Measurements from ENCODE around the gene HOXD8.

HOXD8 gene

DNA sequence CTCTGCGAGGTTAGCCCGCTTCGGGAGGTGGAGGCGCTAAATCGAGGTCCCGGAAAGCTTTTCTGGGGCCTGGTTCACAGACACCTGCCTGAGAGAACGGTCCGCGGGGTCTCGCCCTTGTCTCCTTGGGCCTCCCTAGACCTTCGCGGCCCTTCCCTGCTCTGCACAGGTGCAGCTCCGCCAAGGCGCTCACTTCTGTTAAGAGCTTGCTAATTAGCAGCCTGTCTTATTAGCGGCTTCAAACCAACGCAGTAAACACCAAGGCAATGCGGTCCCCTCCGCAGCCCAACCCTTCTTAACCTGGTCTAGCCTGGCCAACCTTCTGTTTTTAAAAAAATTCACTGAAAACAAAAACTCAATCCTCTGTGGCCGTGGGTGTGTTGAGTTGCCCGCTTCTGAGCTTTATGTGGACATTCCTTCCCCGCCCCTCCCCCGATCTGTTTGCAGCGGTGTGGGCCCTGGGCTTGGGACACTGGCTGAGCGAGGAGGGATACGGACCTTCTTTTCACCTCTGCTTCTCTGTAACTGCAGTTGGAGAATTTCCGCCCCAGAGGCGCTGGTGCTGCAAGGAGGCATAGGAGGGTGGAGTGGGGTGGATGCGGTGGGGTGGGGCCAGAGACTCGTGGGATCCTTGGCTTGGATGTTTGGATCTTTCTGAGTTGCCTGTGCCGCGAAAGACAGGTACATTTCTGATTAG is 18.4 kb downstream of the HOXD8 start:
- DNase-seq = no peak

DNA sequence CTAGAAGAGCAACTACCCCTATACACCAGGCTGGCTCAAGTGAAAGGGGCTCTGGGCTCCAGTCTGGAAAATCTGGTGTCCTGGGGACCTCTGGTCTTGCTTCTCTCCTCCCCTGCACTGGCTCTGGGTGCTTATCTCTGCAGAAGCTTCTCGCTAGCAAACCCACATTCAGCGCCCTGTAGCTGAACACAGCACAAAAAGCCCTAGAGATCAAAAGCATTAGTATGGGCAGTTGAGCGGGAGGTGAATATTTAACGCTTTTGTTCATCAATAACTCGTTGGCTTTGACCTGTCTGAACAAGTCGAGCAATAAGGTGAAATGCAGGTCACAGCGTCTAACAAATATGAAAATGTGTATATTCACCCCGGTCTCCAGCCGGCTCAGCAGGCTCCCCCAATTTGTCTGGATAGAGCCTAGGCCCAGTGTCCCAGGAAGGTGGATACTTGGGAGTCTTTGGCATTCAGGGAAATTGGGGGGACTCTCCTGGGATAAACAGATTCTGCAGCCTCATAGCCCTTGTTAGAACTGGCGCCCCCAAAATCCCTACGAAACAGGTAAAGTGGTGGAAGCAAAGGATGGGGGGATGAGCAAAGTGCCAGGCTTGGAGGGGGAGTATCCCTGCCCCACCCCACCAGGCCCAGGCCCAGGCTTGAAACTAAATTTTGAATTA is 19.4 kb downstream of the HOXD8 start:
- DNase-seq = no peak

DNA sequence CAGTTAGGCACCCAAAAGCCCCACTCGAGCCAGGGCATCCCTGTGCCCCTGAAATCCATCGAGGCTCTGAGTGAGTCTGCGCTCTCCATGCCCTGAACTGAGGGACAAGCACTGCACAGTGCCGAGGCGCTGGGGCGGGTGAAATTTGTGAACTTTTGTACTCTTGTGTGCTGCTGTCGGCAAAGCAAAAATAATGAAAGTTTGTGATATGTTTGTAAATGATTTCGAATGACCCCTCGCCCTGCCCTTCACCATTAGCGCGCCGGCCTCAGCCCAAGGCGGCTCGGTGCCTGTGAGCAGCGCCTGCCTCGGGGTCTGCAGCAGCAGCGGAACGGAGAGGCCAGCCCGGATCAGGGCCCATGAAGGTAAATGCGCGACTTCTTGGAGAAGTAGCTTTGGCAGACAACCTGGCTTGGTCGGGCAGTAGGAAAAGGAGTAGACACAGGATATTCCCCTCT is 20.0 kb downstream of the HOXD8 start:
- DNase-seq = no peak

DNA sequence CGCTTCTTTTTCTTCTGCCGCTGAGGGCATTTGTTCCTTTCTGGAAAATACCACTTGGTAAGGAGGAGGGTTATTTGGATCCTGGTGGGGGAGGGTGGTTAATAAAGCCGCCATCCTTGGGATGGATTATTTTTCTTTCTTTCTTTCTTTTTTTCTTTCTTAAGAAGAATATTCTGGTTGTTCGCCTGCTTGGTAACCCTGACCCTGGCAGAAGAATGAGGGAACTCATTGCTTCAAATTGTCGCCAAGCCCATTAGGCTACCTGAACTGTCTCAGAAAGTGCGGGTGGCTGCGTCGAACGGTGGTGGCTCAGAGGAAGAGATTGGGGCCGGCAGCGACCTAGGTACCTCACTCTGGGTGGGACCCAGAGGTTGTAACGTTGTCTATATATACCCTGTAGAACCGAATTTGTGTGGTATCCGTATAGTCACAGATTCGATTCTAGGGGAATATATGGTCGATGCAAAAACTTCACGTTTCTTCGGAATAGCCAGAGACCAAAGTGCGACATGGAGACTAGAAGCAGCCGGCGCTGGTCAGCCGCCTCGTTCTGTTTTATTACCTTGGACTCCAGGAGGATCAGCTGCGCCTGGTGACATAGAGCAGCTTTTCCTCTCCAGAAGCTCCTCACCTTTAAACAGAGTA is 20.6 kb downstream of the HOXD8 start:
- no peak for DNase-seq

DNA sequence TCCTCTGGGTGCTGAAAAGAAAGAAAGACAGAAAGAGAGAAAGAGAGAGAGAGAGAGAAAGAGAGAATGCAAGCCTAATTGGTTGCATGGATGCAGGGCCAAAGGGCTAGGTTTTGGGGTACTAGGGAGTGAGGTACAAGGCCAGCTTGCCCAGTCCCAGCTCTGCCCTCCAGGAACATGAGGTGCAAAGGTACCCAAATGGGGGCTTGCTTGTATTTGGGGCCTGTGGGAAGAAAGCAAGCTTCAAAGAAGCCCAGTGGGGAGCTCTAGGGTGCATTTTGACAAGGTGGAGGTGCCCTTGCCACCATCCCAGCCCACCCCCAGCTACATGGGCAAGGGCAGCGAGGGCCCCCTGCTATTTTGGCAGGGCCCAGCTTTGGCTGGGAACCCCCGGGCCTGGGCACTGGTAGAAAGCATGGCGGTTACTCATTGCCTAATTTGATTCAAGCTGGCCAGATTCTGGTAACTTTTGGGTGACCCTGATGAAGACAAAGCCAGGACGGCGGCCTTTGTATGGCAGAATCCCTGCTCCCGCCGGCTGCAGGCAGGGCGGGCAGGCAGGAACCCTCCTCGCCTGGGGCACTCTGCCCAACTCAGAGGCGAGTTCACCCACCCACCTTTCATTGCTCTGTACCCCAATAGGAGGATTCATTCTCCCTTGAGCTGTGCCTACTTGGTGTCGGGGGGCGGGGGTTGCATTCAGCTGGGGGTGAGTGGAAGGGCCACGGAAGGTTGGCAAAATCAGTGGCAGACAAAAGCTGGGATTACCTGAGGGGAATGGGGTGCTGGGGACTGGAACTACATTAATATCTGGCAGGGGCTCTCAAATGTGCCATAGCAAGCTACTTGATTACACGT is 21.3 kb downstream of the HOXD8 start:
- no peak for DNase-seq

DNA sequence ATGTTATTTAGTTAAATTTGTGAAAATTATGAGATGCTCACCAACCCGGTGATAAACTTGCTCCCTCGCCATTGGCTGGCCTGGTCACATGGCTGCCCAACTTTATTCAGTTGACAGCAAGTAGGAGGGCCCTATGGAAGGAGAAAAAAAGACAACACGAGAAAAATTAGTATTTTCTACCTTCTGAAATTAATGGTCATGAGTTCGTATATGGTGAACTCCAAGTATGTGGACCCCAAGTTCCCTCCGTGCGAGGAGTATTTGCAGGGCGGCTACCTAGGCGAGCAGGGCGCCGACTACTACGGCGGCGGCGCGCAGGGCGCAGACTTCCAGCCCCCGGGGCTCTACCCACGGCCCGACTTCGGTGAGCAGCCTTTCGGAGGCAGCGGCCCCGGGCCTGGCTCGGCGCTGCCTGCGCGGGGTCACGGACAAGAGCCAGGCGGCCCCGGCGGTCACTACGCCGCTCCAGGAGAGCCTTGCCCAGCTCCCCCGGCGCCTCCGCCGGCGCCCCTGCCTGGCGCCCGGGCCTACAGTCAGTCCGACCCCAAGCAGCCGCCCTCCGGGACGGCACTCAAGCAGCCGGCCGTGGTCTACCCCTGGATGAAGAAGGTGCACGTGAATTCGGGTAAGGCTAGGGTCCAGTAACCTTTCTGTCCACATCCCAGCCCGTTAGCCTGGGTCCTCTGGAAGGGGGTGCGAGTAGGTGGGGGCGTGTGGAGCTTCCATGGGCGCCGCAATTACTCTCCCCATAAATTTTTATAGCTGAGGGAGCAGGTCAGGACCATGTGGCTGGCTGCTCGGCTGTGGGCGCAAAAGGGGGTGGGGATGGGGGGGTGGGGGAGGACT is 22.2 kb downstream of the HOXD8 start, which contains the start of gene HOXD4:
Gene HOXD4, plus strand, starts transcription at position 109 of the 846 bp plus-strand sequence. Its CDS starts 84 bp downstream, at position 193.
- no peak for DNase-seq

DNA sequence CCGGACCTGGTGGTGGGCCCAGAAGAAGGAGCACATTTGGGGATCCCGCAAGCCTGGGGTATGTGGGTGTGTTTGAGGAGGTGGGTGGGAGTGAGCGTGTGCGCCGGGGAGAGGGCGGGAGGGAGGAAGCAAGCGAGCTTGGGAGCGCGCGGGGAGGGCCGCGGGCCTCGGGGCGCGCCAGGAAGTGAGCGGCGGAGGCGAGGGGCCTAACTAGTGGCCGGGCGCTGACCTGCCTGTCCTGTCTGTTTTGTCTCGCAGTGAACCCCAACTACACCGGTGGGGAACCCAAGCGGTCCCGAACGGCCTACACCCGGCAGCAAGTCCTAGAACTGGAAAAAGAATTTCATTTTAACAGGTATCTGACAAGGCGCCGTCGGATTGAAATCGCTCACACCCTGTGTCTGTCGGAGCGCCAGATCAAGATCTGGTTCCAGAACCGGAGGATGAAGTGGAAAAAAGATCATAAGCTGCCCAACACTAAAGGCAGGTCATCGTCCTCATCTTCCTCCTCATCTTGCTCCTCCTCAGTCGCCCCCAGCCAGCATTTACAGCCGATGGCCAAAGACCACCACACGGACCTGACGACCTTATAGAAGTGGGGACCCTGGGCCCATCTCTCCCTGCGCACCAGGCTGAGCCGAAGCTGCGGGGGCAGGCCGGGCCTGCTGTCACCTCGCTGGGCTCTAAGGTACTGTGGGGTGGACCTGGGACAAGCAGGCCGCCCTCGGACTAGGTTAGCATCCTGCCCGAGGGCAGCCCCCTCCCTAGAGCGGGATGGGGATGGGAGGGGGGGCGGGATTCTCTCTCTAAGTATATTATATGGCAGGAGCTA is 23.1 kb downstream of the HOXD8 start:
- no peak for DNase-seq

DNA sequence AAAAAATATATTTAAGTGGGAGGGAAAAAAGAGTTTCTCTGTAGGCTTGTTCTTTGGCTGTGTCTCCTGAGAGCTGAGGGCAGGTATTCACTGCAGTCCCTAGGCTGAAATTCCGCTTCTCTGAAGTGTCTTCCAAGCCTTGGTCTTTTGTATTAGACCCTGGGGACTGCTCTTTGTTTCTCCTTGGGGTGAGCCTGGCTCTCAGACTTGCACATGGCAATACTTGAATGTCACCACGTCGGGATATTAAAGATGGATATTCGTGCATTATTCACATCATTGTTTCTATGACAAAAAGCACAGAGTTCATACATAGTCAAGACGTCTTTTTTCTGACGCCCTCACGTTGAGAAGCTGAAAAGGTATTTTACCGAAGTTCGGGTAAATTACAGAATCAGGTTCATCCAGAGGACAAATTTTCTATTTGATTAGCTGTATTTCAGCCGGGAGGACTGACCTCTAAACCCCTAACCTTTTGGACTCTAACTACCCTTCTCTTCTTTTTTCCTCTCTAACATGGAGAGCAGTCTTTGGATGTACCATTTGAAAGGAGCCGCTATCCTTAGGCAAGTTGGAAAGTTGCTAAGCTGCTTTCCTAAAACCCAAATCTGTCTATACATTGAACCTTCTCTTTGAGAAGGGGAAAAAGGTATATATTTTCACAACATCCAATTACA is 25.2 kb downstream of the HOXD8 start:
- DNase-seq = no peak

DNA sequence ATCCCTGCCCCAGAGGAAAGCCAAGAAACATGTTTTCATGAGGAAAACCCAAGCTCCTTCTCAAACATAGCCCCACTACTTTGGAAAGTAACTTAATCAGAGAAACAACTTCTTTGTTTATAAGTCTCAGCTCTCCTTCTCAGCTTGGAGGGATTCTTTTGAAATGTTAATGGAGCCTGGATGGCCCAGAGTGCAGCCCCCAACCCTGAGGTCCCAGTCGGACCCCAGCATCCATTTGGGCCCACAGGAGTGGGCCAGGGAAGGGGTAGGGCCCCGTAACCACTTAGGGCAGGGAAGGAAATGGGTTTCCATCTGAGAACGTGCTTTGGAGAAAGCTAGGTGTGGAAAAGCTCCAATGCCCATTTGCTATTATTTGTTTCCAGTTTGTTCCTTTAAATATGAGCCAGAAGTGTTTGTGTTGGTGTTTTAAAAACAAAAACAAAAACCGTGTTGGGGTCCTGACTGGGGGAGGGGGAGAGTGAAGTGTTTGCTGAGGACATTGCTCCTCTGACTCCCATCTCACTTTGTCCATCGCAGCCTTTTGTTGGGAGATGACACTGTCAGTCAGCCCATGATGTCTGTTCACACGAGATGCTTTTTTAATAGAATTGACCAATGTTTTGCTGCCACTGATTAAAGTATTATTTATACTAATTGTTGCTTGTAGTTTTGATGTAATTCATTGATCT is 26.0 kb downstream of the HOXD8 start:
- DNase-seq = no peak

DNA sequence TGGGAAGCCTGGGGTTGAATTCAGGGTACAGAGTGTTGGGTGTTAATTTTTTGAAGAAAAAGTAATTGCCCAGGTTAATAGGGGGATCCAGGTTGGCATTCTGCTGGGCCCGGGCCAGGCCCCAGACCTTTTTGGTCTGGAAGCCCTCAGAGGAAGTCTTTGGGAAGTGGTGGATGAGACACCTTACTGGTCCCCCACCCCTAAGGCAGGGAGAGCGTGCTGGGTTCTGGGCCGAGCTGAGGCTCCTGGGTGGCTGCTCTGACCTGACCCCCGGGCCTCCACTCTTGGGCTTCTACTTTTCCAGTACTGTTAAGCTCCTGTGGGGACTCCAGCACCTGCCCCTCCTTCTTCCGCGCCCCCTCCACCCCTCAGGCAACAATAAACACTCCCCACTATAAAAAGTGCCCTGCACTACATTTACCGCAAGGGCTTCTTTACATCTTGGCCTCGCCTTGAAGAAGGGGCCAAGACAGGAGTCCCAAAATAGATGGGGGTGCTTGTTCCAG is 26.8 kb downstream of the HOXD8 start:
- no peak for DNase-seq

DNA sequence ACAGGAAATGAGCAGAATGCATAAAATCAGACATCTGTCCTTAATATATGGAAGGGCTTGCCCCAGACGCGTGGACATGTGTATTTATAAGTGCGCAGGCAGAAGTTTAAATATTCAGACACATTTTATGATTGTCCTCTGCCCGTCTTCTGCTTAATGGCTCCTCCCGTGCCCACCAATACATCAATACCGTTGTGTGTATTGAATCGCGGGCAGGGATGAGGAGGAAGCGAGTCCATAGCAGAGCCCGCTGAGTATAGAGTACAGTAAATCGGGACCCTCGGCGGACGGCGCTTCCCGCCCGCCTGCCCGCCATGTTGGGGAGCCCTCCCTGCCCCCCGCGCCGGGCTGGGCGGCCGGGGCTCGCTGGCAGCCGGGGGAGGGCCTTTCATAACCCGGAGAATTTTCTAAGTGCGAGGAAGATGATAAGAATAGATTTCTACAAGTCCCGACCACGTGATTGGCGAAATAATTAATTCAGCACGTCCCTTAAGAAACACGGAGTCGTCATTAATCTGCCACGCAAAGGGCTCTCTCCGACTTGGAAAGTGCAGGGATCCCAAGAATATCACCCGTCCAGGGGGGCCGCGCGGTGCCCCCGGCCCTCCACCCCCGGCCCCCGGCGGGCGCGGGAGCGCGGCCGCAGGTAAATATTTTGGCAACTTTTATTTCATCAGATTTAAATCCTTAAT is 27.4 kb downstream of the HOXD8 start, which contains the start of gene HOXD3:
Gene HOXD3, plus strand, starts transcription at position 501 of the 692 bp plus-strand sequence. CDS start 11,808 bp downstream, outside the sequence.
- DNase-seq = no peak

DNA sequence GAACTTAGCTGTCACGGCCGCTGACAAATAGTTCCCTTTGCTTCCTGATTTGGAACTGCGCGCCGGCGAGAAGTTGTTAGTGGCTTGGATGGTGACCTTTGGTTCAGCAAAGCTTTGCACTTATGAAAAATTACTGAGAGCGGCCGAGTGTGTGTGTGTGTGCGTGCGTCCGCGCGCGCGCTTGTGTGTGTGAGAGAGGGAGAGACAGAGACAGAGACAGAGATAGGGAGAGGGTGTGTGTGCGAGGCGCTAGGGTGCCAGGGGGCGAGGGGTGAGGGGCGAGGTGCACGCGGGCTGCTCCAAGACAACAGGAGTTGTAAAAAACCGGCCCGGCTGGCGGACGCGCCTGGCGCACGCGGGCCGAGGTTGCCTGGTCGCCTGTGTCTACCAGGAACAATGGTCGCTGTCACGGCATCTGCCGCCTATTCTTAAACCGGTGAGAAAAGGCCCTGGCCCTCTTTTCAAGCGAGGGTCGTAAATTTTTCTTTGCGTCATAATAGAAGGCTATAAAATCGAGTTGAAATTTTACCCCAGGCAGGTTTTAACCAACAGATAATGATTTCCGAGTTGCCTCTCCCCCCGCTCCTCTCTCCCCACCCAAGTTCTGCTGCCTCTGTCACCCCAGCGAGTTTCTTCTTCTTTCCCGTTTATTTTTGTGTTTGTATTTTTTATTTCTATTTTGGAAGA is 28.1 kb downstream of the HOXD8 start:
- no peak for DNase-seq

DNA sequence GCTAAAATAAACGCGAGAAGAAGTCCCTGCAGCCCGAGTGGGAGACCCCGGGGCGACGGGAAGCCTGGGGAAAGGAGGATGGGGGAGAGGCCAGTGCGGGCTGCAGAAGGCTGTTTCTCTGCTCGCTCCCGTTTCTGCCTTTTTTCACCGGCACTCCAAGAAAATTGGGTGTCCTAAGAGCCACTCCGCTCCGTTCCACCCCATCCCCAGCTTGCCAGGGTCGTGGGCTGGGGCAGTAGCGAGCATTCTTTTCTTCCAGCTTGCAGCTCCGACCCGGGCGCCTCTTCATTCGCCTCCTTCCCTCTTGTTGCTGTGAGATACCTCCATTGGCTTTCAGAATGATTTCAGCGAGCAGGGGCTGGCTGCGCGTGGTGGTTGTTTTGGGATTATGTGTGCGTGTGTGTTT is 28.7 kb downstream of the HOXD8 start:
- no peak for DNase-seq

DNA sequence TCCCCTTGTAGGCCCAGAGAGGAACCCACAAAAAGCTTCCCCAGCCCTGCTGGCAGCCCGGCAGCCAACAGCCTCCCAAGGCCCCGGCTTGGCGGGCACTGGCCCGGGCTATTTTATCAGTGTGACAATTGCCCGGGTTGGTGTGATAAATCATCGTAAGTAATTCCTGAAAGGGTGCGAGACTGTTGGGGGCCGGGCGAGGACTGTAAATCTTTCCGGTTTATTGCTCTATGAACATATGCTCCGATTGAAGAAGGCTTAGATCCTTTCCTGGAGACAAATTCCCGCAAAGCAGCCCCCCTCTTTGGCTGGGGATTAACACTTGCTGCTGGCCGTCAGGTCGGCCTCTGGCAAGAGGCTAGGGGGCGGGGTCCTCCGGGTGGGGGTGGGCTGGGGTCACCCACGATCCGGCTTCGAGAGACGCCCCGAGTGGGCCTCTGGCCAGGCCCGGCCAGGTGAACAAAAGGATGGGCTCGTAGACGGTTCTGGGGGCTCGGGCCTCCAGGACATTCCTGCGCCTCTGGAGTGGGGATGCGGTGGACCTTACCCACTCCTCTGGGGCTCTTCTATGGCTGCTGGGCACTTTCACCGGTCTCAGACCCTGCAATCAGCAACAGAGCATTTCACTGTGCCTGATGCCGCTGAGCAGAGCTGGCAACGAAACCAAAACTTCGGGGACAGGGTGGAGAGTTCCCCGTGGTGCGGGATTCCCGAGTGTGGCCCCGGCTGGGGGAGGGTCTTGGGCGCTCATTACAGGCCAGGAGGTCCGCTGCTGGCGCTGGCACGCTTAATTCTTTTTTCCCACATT is 29.6 kb downstream of the HOXD8 start:
- DNase-seq = no peak

DNA sequence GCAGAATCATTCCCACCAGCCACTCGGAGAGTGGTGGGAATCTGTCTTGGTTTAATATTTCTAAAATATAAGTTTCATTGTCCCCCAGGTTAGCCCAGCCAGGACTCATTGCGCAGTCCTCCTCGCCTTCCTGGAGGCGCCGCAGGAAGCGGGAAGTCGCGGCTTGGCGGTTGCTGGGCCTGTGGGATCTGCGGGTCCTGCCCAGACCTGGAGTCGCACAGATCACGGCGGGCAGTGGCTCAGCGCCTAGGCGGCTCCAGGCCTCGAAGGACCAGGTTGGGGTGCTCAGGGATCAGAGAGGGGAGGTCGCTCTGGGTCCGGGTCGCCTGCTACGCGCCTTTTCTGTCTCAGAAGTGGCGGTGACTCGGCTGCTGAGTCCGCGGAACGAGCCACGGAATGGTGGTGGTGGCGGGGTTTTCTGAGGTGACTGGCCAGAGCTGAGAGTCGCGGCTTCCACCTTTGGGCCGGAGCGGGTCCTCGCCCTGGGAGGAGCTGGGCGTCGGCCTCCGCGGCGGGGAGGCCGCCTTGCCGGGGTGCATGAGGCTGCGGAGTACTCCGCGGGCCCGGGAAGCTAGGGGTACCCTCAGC is 30.3 kb downstream of the HOXD8 start:
- DNase-seq = no peak

DNA sequence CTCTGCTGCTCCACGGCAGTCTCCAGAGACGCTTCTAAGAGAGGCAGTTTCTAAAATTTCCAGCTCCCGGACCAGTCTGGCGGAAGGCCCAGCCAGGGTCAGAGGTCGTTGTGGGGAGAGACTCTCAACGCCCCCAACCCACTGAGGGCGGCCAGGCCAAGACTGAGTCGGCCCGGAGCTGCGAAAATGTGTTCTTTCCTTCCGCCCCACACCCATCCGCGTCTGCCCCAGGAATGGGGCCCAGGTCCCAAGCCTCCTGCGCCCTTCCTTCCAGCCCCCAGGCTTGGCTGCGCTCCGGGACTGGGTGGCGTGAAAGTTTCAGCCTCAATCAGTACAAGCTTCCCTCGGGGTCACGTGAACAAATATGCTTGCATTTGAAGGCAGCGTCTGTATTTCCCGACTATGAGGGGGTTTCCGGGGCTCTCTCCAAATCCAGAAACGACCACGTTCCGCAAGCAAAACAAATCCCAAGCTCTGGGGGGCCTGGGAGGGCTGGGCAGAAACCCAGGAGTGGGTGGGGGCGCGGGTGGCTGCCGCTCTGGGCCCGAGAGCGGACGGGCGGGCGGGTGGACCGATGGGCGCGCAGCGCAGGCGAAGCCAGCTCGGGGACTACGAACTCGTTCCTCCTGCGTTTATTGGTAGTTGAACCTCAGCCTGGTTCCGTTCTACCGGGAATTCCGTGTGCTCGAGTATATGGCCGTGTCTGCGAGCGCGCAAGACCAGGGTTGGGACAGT is 30.9 kb downstream of the HOXD8 start:
- no peak for DNase-seq

Data from activated naive CD4-positive, alpha-beta T cell (primary cell).